GM12878 (cell line): ENCODE data around the gene KIF25.

ENCODE experiments used
- KDM1A ChIP-seq: fragments of 200-600 bp; sonication (generic); IDR thresholded peaks from 2 replicates; pipeline ENCODE4 v1.6.1; 2016; ENCODE audit warnings: borderline replicate concordance
- POLR2AphosphoS5 ChIP-seq: IDR thresholded peaks from 2 replicates; pipeline ENCODE4 v1.6.1; 2011; ENCODE audit warnings: mild to moderate bottlenecking, low read length, inconsistent platforms
- TAF1 ChIP-seq: IDR thresholded peaks from 2 replicates; pipeline ENCODE4 v1.6.1; 2011; ENCODE audit warnings: mild to moderate bottlenecking, low read depth, low read length, borderline replicate concordance

- TF ChIP-seq TAF1 (no peak), POLR2AphosphoS5 (no peak), KDM1A (no peak)
These were observed 45.8 kb downstream of the KIF25 start for GRCh38 chr6:168043193-168043847.
